MCF 10A (cell line): Measurements from ENCODE around the gene SLC51B. TPM values are rescaled to one million over a fixed set of nuclear protein-coding genes. Genes with fewer than 3 reads are reported as not detected.

Source experiments
- BruUV-seq: library from RNA; stranded (reverse); fragments of 400-500 nt; replicated peaks from 2 replicates; lab custom pipeline; 2021; lab: Mats Ljungman, UMichigan
- CTCF ChIA-PET: fragments of 300-600 bp; sonication (Branson Sonifier 250); formaldehyde crosslinking; extraction: SDS; loops from one replicate; lab custom pipeline; 2021; ENCODE audit warnings: antibody characterized with exemption, inconsistent platforms; lab: Yijun Ruan, JAX
- POLR2A ChIA-PET: fragments of 300-600, 350-650 bp; sonication (Branson Sonifier 250); formaldehyde crosslinking; extraction: SDS; loops from one replicate; lab custom pipeline; 2020; ENCODE audit warnings: antibody characterized with exemption, inconsistent platforms; lab: Yijun Ruan, JAX
- DNase-seq: peaks from one replicate; pipeline ENCODE4 v3.0.0-alpha.2; 2018; ENCODE audit not compliant: unreplicated experiment
- H3K27ac Mint-ChIP-seq: one replicate; pipeline ENCODE4 v1.8.0; 2022; ENCODE audit warnings: mild to moderate bottlenecking, low read depth, mixed read lengths; ENCODE audit not compliant: unreplicated experiment
- H3K27me3 Mint-ChIP-seq: one replicate; pipeline ENCODE4 v1.8.0; 2022; ENCODE audit warnings: mixed read lengths; ENCODE audit not compliant: insufficient read depth, unreplicated experiment
- H3K36me3 Mint-ChIP-seq: one replicate; pipeline ENCODE4 v1.8.0; 2022; ENCODE audit warnings: mild to moderate bottlenecking, moderate library complexity, mixed read lengths; ENCODE audit not compliant: insufficient read depth, unreplicated experiment
- H3K4me1 Mint-ChIP-seq: one replicate; pipeline ENCODE4 v1.8.0; 2022; ENCODE audit warnings: mixed read lengths; ENCODE audit not compliant: insufficient read depth, unreplicated experiment
- H3K4me3 Mint-ChIP-seq: one replicate; pipeline ENCODE4 v1.8.0; 2022; ENCODE audit warnings: mild to moderate bottlenecking, moderate library complexity, mixed read lengths; ENCODE audit not compliant: unreplicated experiment
- H3K9me3 Mint-ChIP-seq: one replicate; pipeline ENCODE4 v1.8.0; 2022; ENCODE audit warnings: mixed read lengths; ENCODE audit not compliant: unreplicated experiment
- CTCF ChIP-seq: fragments of 200-600 bp; IDR thresholded peaks from one replicate; pipeline ENCODE4 v1.8.0; 2022; ENCODE audit warnings: antibody characterized with exemption, mild to moderate bottlenecking; ENCODE audit not compliant: unreplicated experiment
- intact Hi-C: fragments of 100-400 bp; cut with micrococcal nuclease; formaldehyde crosslinking; loops from 2 replicates; pipeline ENCODE4 v1.14.1; 2022
- total RNA-seq: library from RNA; stranded (reverse); gene quantifications from 2 replicates; pipeline ENCODE4 v1.2.3, GENCODE V29; 2022

Gene SLC51B
- total RNA-seq, 1 experiment from 2014 or later: not detected

DNA sequence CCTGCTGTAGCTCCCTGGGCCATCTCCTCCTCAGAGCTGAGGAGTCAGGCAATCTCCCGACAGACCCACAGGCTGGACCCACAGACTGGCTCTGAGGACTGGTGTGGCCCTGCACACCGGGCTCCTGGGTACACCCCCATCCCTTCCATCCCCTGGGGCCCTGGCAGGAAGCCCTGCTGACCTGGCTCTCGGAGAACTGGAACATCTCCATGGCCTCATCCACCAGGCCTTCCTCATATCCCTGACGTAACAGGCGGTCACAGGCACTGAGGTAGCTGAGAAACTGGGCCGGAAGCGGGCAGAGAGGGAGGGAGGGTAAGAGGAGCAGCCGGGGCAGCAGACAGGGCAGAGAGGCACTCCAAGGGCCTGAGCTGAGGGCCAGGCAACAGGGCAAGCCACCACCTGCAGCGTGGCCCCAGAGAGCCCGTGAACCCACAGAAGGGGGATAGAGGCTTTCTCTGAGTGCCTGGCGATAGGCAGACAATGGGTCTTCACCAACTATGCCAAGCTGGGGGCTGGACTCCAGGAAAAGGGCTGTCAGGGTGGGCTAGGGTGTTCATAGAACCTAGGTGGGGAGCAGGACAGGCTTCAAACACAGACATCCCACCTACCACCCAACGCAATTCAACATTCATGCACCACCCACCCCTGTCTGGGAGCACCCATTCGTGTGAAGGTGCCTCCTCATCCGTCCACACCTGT lies 49.3 kb downstream of the SLC51B start:
- no peaks in the 10 kb centered on the region for H3K27me3 Mint-ChIP-seq
- H3K4me3 Mint-ChIP-seq: no peak overlapping the region
- POLR2A ChIA-PET: no interaction called here
- no peak overlapping the region for H3K27ac Mint-ChIP-seq
- H3K36me3 Mint-ChIP-seq: no peaks in the 10 kb centered on the region
- no peaks in the 10 kb centered on the region for H3K4me1 Mint-ChIP-seq
- no TSS peak for BruUV-seq
- no peak for DNase-seq
- intact Hi-C loops: no loop called here
- TF ChIP-seq CTCF: no peak
- CTCF ChIA-PET: no interaction called here
- no peaks in the 10 kb centered on the region for H3K9me3 Mint-ChIP-seq

- no peak for TF ChIP-seq CTCF
- H3K27ac Mint-ChIP-seq: no peak overlapping the region
- DNase-seq: no peak
- peaks cover under 1% of the 10 kb centered on the region for H3K36me3 Mint-ChIP-seq
- H3K4me1 Mint-ChIP-seq: no peaks in the 10 kb centered on the region
- no peak overlapping the region for H3K4me3 Mint-ChIP-seq
- intact Hi-C loops: no loop called here
- ChIA-PET POLR2A (interaction anchor here (0.6 kb wide), 1 partner anchor 394 kb away, joined by 3 read pairs; no protein-coding TSS in a partner anchor), CTCF (interaction anchor here (1.0 kb wide), 1 partner anchor 62 kb away, joined by 3 read pairs; no protein-coding TSS in a partner anchor)
- no peaks in the 10 kb centered on the region for H3K9me3 Mint-ChIP-seq
- no TSS peak for BruUV-seq
- H3K27me3 Mint-ChIP-seq: no peaks in the 10 kb centered on the region
These were observed 50.0 kb downstream of the SLC51B start for GRCh38 chr15:65095011-65095746.

DNA sequence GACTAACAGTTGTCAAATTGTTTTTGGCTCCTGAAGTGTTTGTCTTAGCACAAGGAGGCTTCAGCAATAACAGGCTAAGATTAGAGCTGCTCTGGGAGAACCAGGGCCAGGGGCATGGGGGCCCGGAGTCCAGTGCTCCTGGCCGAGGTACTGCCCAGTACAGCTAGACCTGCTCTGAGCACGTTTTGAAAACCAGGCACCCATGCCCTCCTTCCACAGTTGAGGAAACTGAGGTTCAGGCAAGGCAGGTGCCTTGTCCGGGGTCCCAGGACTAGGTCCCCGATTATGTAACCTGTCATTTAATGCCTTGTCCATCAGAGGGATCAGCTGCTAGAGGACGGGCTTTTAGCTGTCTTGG lies 50.5 kb downstream of the SLC51B start:
- Mint-ChIP-seq H3K4me1 (no peaks in the 10 kb centered on the region), H3K36me3 (peaks cover 6% of the 10 kb centered on the region), H3K27ac (no peak overlapping the region), H3K9me3 (no peaks in the 10 kb centered on the region), H3K4me3 (no peak overlapping the region), H3K27me3 (no peaks in the 10 kb centered on the region)
- POLR2A ChIA-PET: interaction anchor here (0.6 kb wide), 1 partner anchor 395 kb away, joined by 3 read pairs; no protein-coding TSS in a partner anchor
- no peak for TF ChIP-seq CTCF
- intact Hi-C loops: no loop called here
- no peak for DNase-seq
- no TSS peak for BruUV-seq
- CTCF ChIA-PET: interaction anchor here (0.5 to 1.2 kb wide), 3 partner anchors 44 to 111 kb away, joined by 3 to 4 read pairs (median 3); no protein-coding TSS in a partner anchor
